HG02973 (cell line): ENCODE measurements around the gene STX3.
"Not testable (repeated sequence)": the region's sequence is repeated elsewhere in the genome, so short reads cannot be mapped to it uniquely, and the experiment has no call there.

Source experiments
- ATAC-seq: cut with Tn5 transposase; IDR thresholded peaks from one replicate; pipeline ENCODE4 v1.9.1; 2021; ENCODE audit warnings: moderate library complexity; ENCODE audit not compliant: unreplicated experiment

Gene STX3

DNA sequence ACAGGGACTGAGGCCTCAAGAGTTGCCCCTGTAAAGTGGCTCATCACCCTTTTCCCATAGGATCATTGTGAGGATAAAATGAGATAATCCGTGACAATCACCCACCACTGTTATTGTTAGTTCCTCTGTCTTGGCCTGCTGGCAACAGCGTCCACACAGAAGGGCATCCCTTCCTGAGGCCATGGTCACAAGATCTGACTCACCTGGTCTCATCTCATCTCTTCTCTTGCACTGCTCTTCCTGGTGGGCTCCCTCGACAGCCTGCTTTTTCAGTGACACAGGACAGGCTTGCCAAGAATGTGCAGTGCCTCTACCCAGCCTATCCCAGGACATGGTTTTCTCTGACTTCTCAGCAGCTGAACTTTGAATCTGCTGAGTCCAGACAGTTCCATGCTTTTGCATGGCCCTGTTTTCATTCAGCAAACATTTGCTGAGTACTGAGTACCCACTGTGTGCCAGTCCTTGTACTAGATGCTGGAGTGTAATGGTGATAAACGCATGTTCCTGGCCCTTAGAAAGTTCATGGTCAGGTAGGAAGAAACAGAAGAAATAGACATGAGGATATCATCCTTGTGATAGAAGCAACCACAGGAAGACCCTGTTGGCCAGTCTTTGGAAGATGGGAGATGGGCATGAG lies 3.3 kb downstream of the STX3 start:
- no peak for ATAC-seq

DNA sequence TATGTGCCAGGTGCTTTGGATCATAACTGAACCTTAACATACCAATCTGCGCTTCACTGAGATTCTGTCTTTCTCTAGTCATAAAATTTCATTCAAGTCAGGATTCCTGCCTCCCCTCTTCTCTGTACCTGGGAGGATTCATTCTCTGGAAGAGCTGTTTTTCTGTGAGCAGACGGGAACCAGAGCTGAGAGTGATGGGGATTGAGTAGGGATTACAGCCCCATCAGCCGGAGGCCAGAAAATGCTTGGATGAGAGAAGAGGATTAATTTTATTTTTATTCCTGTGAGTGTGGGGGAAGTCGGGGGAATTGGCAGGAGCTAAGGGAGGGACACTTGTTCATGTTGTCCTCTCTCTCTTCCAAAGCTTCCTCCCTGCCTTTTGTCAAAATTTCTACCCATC lies 4.7 kb downstream of the STX3 start:
- no peak for ATAC-seq

DNA sequence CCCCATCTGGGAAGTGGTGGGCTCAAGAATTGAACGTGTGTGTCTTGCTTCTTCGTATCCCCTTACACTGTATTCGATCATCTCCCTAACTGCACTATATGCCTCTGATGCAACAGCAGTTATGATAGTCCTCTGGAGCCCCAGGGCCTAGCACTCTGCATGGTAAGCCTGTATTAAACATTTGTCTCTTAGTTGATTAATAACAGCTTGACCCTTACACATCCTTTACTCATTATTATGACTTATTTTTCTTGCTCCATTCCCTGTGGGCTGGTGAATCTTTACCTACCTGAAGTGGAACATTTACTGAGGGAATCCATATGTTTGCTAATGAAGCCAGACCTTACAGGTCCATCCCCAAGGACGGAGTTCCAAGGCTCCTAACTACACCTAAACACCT lies 5.6 kb downstream of the STX3 start:
- ATAC-seq, result no peak

DNA sequence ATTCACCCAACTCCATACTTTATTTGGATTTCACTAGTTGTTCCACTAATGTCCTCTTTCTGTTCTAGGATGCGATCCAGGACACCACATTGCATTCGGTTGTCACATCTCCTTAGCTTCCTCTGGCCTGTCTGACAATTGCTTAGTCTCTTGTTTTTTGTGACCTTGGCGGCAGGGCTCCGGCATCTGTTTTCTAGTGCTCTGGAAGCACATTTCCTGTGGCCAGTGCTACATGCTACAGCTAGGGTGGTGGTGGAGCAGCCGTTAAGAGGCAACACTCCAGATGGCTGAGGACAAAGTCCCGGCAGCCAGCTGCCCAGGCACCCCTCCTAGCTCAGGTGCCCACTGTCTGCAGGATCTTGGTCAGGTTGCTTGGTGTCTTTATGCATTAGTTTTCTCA lies 6.8 kb downstream of the STX3 start:
- ATAC-seq, result no peak

DNA sequence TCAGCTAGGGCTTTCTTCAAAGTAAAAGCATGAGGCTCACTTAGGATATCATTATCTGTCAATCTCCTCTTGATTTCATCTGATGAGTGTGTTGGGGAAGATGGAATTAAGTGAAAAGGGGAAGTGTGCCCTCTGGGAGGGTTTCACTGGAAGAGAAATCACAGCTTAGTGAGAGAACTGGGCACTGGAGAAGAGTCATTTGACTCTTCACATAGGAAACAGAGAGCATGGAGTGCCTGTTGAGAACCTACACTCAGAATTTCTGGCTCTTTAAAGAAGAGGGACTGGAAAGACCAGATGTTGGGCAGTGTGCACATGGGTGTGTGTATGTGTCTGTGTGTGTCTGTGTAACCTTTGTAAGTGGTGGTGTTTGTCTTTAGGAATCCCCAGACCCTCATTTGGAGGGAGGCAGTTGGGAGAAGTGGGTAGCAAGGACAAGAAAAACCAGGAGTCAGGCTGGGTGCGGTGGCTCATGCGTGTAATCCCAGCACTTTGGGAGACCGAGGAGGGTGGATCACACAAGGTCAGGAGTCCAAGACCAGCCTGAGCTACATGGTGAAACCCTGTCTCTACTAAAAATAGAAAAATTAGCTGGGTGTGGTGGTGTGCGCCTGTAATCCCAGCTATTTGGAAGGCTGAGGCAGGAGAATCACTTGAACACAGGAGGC lies 10.0 kb downstream of the STX3 start:
- no peak for ATAC-seq

DNA sequence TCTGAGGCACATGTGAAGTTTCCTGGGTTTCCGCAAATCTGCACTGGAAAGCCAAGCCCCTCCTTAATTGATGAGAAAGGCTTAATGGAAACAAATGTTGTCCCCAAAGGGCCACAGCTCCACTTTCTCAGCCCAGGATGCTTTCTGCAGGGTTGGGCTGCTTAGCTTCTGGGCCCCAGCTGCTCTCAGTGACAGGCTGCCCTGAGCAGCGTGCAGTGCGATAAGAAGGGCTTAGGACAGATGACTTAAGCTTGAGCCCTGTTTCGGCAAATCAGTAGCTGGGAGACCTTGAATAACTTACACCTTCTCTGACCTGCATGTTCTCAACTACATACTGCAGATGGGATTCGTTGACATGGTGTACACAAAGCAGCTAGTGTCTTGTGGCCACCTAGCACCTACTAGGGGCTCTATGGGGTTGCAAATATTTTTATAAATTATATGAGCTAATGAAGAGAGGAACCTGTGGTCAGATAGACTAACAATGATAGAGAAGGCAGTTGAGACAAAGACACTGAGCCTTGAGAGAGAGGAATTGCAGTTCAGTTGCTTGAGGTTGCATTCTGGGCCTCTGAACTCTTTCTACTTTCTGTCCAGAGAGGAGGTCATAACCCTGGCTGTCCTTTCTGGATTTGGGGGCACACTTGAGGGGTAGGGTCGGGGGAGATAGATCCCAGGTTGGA lies 11.5 kb downstream of the STX3 start:
- ATAC-seq, result no peak

DNA sequence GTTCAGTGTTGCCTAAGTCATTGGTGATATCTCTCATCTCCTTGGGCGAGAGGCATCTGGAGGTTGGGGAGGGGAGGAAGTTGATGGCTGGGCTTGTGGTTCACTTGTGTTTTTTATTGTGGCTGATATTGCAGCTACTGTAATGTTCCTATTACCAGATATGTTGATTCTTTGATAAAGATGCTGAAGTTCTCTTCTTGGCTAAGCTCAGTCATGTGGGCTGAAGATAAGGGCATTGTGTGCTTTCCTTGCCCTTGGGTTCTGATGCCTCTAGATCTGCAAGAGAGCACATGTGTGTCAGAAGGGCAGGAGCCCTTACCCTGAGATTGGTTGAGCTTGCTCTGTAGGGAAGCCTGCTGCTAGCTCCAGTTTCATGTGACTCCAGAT lies 12.0 kb downstream of the STX3 start:
- no peak for ATAC-seq

DNA sequence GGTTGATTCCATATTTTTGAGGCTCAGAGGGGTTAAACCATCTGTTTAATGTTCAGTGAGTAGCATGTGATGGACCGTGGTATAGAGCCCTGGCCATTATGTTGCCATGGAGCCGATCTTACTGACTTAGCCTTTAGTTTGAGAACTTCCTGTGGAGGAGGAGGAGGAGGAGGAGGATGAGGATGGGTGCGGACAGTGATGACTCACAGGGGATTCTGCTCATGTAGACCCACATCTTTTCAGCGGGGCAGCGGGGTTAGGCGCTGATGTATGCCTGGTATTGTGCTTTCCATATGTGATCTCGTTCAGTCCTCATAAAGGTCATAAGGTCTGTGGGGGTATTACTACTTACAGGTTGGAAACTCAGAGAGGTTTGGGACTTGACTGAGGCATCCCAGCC lies 13.9 kb downstream of the STX3 start:
- ATAC-seq, result no peak

DNA sequence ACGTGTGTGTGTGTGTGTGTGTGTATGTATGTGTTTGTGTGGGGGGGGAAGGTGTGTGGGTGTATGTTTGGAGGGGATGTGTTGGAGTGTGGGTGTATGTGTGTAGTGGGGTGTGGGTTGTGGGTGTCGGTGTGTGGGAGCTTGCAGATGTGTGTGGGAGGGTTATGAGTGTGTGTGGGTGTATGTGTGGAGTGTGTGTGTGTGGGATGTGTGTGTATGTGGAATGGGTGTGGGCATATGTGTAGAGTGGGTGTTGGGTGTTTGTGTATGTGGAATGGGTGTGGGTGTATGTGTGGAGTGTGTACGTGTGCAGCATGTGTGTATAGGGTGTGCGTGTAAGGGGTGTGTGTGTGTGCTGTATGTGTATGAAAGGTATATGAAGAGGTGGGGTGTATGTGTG lies 14.7 kb downstream of the STX3 start:
- ATAC-seq, result no peak

DNA sequence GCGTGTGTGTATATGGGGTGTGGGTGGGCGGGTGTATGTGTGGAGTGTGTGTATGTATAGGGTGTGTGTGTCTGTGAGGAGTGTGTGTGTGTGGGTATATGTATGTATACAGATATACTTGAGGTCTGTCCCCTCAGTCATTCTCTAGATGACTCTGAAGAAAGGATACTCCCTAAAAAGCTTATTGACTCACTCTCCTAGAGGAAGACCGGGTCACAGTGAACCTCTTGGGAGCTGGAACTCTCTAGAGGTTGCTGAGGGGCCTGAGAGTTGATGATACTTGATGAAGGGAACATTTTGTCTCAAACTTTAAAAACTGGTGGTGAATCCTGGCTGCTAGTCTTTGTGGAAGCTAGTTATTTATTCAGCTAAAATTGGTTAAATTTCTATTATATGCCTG lies 15.1 kb downstream of the STX3 start:
- ATAC-seq, result no peak

DNA sequence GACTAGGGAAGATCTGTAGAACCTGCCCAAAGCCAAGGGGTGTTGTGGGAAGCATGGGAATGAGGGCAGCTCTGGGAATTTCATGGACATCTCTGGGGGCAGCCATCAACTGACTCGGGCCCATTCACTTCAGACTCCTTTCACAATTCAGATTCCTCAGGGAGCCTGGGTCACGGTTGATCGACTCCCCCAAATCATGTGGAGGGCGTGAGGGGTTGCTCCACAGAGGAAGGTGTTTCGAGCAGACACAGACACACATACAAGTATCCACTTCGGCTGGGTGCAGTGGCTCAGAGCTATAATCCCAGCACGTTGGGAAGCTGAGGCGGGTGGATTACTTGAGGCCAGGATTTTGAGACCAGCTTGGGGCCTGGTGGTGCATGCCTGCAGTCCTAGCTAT lies 15.7 kb downstream of the STX3 start:
- no peak for ATAC-seq

DNA sequence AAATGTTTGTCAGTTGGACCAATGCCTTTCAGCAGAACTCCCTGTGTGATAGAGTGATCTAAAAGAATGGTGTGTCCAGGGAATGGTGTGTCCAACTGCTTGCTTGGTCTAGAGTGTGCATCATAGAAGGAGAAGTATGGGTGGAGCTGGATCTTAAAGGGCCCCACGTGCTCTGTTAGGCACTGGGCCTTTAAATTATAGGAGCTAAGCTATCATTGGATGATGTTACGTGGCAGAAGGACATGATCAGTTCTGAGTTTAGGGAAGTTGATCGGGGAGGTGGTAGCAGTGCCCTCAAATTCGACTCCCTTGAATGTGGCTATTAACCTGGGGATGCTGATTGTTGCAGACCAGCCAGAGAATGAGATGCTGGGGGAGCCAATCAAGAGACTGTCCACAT lies 16.4 kb downstream of the STX3 start:
- ATAC-seq, result no peak

DNA sequence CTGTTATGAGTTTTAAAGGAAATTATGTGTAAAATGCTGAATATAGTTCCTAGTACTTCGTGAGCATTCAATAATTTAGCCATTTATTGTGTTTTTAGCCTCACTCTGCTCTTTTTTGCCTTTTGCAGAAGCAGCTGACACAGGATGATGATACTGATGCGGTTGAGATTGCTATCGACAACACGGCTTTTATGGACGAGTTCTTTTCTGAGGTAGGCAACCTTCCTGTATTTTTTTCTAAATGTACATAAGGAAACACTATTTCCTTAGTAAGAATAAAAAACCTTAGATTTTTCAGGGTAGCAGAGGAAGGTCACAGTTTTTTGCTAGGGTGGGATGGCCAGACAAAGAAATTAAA lies 17.9 kb downstream of the STX3 start:
- ATAC-seq, result no peak

DNA sequence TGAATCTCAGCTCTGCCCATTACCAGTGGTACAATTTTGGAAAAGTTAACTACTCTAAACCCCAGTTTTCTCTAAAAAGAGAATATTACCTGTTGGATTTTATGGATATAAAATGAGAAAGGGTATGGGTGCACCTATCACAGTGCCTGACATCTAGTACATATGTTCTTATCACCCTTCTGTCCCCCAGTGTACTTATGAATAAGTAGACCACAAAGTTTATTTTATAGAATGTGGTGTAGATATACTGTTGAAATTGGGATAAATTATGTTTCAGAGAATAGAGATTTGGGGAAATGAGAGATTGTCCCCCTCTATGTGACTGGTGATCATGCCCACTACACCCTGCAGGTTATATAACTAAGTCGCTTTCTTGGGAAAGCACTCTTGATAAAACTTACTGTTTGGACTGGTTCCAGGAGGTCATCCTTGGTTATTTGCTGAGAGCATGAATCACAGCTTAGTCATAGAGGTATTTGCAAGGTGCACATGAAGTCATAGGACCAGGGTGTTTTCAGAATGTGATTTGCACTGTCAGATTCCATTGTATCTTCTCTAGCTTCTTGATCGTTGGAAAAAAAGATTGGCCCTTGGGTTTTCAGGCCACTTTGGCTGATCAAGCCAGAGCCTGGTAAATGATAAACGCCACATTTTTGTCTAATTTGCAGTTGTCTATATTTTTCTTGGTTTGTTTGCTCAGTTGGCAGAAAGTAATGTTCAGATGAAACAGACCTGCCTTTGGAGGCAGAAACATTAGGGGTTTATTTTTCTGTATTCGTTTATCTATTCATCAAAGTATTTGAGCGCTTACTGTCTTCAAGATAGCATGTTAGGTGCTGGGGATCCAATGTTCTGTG lies 21.3 kb downstream of the STX3 start:
- no peak for ATAC-seq

DNA sequence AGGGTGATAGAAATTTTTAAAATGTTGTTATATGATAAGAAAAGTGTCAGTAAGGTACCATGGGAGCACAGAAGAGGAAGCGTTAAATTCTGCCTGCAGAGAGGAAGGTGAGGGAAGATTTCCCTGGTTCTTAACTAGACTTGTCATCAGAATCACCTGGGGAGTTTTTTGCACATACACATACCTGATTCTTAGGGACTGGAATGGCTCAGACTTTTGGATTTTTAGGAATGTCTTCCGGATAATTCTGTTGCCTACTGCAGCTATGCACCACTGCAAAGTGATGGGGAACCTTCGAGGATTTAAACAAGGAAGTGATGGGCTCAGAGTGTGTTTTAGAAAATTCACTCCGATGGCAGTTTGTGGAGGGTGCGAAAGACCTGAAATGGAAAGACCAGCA lies 21.9 kb downstream of the STX3 start:
- no peak for ATAC-seq

DNA sequence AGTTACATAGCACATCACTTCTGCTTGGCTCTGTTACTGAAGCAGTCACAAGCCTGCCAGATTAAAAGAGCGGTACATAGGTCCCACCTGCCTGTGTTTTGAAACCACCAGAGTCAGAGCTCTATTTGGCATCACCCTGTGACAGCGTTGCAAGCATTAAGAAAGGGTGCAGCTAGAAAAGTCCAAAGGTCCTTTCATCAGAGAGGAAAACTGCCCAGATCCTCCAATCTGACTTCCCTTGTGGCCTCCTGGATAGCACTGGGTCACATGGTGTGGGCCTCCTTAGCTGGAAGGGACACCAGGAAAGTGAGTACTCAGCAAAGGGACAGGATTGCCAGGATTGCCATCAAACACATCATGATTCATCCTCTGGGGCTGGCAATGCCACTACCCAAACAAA lies 22.9 kb downstream of the STX3 start:
- ATAC-seq, result no peak

DNA sequence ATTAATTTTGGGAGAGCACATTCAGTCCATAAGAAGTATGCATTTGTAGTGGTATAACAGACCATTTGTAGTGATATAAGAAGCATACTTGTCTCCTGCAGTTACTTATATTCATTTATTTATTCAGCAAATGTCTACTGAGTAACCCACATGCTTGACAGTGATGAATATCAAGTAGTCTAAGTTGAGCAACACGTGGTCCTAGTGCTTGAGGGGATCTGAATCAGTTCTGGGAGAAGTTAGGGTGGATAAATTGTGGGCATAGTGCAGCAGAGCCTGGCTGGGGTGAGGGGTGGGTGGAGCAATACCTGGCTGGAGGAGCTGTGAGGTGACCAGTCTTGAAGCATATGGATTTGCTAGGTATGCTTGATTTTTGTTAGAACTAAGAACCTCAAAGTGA lies 24.3 kb downstream of the STX3 start:
- ATAC-seq, result no peak

DNA sequence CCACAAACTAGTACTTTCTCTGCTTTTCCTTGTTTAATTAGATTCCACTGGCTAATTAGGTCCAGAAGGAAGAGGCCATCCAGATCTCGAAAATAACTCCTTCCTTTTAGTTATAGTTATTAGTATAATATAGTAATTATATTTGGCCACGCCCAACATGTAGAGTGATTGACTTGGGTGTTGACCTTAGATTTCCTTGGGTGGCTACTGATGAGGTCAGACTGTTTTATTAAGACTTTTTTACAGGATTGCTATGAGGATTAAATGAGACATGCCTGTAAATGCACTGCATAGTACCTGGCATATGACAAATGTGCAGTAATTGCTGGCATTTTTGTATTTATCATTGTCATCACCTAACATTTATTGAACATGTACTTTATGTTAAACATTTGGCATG lies 26.9 kb downstream of the STX3 start:
- ATAC-seq, result no peak

DNA sequence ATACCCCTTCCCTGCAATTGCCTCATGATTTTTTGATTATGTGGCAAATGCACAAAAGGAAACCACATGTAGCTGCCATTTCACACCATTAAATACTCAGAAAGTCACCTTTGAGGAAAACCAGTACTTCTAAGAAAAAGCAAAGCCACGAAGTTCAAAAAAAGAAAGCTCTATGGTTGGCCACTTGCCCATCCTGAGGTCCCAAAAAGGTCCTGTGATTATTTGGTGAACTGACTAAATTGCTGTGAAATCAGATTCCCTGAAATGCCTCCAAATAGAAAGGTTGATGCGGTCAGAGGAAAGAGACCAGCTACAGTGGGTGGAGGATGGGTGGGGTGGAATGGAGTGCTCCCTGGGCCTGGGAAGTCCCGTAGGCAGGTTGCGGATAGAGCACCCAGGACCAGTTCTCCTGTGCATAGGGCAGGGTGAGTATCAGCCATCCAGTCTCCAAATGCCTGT lies 28.5 kb downstream of the STX3 start:
- no peak for ATAC-seq

DNA sequence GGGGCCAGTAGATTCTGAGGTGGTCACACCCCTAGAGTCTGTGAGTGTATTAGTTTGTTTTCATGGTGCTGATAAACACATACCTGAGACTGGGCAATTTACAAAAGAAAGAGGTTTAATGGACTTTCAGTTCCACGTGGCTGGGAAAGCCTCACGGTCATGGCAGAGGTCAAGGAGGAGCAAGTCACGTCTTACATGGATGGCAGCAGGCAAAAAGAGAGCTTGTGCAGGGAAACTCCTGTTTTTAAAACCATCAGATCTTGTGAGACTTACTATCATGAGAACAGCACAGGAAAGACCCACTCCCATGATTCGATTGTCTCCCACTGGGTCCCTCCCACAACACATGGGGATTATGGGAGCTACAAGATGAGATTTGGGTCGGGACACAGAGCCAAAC lies 29.3 kb downstream of the STX3 start:
- ATAC-seq, result not testable (repeated sequence)

DNA sequence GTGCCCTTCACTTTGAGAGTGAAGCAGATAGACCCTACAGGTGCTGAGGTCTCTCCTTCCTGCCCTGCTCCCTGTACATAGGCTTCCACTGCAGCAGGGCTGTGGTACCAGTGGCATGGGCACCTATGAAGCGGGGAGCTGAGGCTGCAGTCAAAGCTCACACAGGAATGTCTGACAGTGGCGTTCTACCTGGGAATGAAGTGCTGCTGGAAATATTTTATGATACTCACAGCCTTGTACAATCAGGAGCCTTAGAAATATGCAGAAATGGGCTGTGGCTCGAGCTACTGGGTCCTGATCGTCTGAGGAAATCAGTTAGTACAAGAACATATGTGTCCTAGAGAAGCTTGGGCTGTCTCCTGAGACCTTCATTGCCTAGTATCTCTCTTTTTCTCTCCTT lies 30.6 kb downstream of the STX3 start:
- ATAC-seq, result no peak

DNA sequence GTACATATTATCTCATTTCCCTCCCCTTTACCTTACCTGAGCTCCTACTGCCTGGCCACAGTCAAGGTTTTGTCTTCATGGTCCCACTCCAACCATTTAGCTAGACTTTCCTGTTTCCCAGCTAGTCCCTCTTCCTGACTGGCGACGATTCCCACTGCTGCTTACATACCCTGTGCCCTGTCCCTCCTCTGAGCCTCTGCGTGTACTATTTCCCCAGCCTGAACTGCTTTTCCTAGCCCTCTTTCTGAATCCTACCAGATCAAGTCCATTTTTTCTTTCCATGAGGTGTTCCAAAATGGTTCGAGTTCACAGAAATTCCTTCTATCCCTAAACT lies 32.0 kb downstream of the STX3 start:
- ATAC-seq, result no peak
